ENCODE results near the gene SLC22A3.

The SLC22A3 gene

DNA sequence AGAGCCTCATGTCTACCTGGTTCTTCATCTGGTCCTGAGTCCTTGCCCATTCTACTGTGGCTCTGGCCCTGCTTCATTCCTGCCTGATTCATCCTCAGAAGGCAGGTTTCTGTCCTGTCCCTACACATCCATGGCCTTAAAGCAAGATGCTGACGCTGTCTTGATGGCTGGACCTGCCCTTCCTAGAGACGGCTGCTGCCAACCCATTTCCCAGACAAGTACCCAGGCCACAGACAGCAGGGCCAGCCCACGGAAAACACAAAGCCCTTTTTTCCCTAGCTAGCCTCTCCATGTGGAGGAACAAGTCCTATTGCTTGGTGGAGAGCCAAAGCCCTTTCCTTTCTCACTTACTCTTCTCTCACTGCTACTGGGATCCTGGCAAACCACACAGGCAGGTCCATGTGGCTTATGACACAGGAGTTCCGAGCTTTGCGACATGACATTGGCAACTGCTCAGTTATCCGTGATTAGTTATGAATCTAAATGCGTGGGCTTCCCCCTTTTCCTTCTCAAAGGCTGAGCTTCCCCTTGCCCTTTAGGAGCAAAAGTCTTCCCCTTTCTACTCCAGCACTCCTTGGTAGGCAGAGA lies 72.9 kb downstream of the SLC22A3 start:
- POLR2A ChIA-PET = no interaction called here
- CTCF ChIA-PET = no interaction called here

DNA sequence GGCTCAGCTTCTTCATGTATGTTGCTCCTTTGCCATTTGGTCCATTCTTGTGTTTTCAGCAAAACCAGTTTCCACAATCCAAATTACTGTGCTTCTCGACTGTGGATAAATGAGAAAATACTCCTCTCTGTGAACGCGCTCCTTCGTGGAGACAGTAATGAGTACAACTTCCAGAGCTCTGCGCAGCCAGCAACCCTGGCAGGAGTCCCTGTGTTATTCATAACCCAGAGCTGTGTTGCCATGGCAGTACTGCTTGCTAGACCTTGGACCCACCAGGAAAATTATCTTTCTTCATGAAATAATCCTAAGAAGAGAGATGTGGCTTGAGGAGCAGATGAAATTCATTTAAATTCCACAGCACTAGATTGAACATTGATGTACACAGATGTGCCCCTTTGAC lies 73.7 kb downstream of the SLC22A3 start:
- DNase-seq (ENCODE audit: extremely low spot score) = no peak
- TF ChIP-seq, protein P1, sequence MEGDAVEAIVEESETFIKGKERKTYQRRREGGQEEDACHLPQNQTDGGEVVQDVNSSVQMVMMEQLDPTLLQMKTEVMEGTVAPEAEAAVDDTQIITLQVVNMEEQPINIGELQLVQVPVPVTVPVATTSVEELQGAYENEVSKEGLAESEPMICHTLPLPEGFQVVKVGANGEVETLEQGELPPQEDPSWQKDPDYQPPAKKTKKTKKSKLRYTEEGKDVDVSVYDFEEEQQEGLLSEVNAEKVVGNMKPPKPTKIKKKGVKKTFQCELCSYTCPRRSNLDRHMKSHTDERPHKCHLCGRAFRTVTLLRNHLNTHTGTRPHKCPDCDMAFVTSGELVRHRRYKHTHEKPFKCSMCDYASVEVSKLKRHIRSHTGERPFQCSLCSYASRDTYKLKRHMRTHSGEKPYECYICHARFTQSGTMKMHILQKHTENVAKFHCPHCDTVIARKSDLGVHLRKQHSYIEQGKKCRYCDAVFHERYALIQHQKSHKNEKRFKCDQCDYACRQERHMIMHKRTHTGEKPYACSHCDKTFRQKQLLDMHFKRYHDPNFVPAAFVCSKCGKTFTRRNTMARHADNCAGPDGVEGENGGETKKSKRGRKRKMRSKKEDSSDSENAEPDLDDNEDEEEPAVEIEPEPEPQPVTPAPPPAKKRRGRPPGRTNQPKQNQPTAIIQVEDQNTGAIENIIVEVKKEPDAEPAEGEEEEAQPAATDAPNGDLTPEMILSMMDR (IDR thresholded peaks at IDR 0.05; ENCODE audit: control extremely low read depth, extremely low read depth, low read depth, missing control alignments) = no peak
- ChIA-PET POLR2A (no interaction called here), CTCF (no interaction called here)

More for the DNA sequence above, 72.9 kb downstream of the SLC22A3 start:
- DNase-seq (ENCODE audit: extremely low spot score) = no peak
- TF ChIP-seq, protein P1 (IDR thresholded peaks at IDR 0.05; ENCODE audit: control extremely low read depth, extremely low read depth, low read depth, missing control alignments) = no peak

DNA sequence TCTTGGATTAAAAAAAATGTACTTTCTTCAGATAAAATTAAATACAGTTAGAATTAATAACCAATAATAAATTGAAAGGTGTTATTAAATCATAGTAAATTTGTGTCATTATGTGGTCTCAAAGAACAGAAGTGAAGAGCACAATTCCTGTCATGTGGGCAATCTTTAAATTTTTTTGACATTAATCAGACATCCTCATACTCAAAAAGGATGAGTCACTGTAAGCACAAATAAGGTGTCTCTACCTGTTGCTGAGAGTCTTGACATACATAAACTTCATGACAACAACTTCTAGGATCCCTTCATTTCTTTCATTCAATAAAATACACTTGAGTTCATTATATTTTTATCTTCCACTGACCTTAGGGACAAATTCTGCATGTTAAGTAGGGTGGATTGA lies 76.1 kb downstream of the SLC22A3 start:
- CTCF ChIA-PET = no interaction called here
- POLR2A ChIA-PET = no interaction called here
- no peak for DNase-seq (ENCODE audit: extremely low spot score)
- TF ChIP-seq, protein P1 (IDR thresholded peaks at IDR 0.05; ENCODE audit: control extremely low read depth, extremely low read depth, low read depth, missing control alignments) = no peak

DNA sequence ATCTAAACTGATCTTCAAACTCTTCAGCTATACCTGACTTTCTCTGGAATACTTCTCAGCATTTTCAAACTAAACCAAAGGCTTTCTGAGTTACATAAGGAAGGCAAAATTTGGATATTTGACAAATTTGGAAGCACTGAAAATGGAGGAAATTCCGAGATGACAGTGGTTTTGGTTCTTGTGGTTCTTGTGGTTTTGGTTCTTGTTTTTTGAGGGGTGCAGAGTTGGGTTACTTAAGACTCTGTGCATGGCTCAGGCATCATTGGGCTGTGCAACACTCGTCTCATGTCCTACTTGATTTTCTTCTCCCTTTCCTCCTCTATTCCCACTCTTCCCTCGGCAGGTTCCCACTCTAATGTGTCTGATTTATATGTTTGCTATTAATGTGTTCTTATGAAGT lies 78.0 kb downstream of the SLC22A3 start:
- TF ChIP-seq, protein P1 (IDR thresholded peaks at IDR 0.05; ENCODE audit: control extremely low read depth, extremely low read depth, low read depth, missing control alignments) = no peak
- POLR2A ChIA-PET = no interaction called here
- no peak for DNase-seq (ENCODE audit: extremely low spot score)
- CTCF ChIA-PET = interaction anchor here (0.8 kb wide), 1 partner anchor 10 kb away, joined by 3 read pairs; no protein-coding TSS in a partner anchor

DNA sequence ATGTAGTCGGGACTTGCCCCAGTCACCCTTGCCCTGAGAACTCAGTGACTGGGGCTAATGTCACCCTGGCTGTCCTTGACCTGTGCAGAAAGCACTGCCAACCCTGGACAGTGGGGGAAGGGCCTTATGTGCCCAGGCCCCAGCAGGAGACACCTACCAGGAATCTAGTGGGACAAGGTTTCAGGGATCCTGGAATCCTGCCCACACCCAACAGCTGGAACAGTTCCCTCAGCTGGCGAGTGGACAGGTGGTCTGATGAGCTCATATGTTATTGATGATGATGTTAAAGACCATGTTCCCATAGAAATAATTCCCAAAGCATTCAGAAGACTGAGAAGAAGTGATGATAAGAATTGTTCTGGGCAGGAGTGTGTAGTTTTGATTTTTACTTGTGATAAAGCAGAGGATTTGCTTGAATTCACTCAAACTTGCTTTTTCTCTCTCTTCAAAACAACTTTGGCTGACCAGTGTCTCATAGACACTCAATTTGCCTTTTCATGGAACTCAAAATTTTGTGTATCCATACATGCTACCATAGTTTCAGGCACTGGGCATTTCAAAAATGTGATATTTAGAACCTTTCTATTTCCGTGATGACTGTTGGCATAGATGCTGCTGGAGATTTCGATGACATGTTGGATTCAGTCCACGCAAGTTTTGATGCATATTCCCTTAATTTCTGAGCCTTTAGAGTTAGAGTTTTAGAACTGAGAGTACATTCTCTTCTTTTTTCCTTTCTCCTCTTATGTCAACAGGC lies 79.3 kb downstream of the SLC22A3 start:
- TF ChIP-seq, protein P1 (IDR thresholded peaks at IDR 0.05; ENCODE audit: control extremely low read depth, extremely low read depth, low read depth, missing control alignments) = no peak
- no peak for DNase-seq (ENCODE audit: extremely low spot score)
- ChIA-PET CTCF (no interaction called here), POLR2A (no interaction called here)

DNA sequence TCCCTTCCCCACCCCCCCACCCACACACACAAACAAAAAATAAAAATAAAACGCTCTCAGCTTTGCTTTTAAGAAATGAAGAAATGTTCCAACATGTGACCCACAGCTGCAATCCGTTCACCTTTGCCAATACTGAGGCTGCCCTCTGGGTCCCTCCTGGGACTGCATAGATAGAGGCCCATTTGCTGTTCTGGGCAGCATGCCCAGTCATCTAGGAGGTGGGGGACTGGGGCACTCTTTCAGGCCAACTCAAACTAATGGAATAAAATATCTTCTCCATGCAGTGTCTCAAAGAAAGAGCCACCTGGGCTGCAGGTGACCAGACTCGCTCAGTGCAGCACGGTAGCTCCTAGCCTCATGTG lies 79.9 kb downstream of the SLC22A3 start:
- DNase-seq (ENCODE audit: extremely low spot score) = no peak
- POLR2A ChIA-PET = no interaction called here
- CTCF ChIA-PET = no interaction called here
- TF ChIP-seq, protein P1 (IDR thresholded peaks at IDR 0.05; ENCODE audit: control extremely low read depth, extremely low read depth, low read depth, missing control alignments) = no peak

Measured in GM10248 (cell line).